GM12892 (cell line): Measurements from ENCODE around the gene SLC39A11.

ENCODE experiments used
- POLR2A ChIP-seq: IDR thresholded peaks from 2 replicates; pipeline ENCODE4 v1.6.1; 2011; ENCODE audit warnings: low read depth, low read length, control low read depth
- TAF1 ChIP-seq: IDR thresholded peaks from 2 replicates; pipeline ENCODE4 v1.6.1; 2011; ENCODE audit warnings: low read depth, mild to moderate bottlenecking, control low read depth, low read length, borderline replicate concordance

DNA sequence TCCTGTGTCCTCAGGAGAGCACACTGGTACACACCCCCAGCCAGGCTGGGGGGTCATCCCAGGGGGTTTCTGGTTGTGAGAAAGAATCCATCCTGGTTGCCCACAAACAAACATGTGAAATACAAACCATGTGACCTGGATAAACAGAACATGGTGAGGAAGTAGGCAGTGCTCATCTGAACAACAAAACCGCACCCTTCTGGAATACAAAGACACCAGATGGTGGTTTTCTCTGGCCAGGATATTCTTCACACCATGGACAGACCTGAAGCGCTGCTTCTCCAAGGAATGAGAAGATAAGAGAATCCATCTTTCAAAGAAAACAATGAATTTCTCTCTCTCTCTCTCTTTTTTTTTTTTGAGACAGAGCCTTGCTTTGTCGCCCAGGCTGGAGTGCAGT, 302.3 kb downstream of the SLC39A11 start:
- TF ChIP-seq POLR2A (no peak), TAF1 (no peak)
